Neural progenitor cell (in vitro differentiated cells): ENCODE data around the gene STMND1. TPM values are rescaled to one million over a fixed set of nuclear protein-coding genes. Genes with fewer than 3 reads are reported as not detected.

Experiments
- DNase-seq: peaks from one replicate; pipeline ENCODE4 v3.0.0-alpha.2; 2016; ENCODE audit warnings: low spot score
- H2AFZ ChIP-seq: fragments of 200-600 bp; sonication (generic); replicated peaks from 2 replicates; pipeline ENCODE4 v1.6.1; 2016; ENCODE audit warnings: antibody characterized with exemption
- H3F3A ChIP-seq: fragments of 200-600 bp; sonication (generic); 2 replicates; pipeline ENCODE4 v1.6.1; 2016; ENCODE audit warnings: antibody characterized with exemption, low read depth
- H3K27ac ChIP-seq: fragments of 200-600 bp; sonication (generic); 2 replicates; pipeline ENCODE4 v1.5.1; 2016; ENCODE audit warnings: mild to moderate bottlenecking
- H3K27me3 ChIP-seq: fragments of 200-600 bp; sonication (generic); 2 replicates; pipeline ENCODE4 v1.6.1; 2016; ENCODE audit warnings: mild to moderate bottlenecking, moderate library complexity
- H3K36me3 ChIP-seq: fragments of 200-600 bp; sonication (generic); 2 replicates; pipeline ENCODE4 v1.5.1; 2016
- H3K4me1 ChIP-seq: fragments of 200-600 bp; sonication (generic); 2 replicates; pipeline ENCODE4 v1.6.1; 2016; ENCODE audit warnings: mixed run types
- H3K4me2 ChIP-seq: fragments of 200-600 bp; sonication (generic); 2 replicates; pipeline ENCODE4 v1.6.1; 2016
- H3K4me3 ChIP-seq: fragments of 200-600 bp; sonication (generic); 2 replicates; pipeline ENCODE4 v1.5.1; 2016
- H3K79me2 ChIP-seq: fragments of 200-600 bp; sonication (generic); 2 replicates; pipeline ENCODE4 v1.6.1; 2016; ENCODE audit warnings: low read depth
- H3K9ac ChIP-seq: fragments of 200-600 bp; sonication (generic); 2 replicates; pipeline ENCODE4 v1.6.1; 2016
- H3K9me3 ChIP-seq: fragments of 200-600 bp; sonication (generic); 2 replicates; pipeline ENCODE4 v1.5.1; 2016; ENCODE audit warnings: low read depth
- H4K20me1 ChIP-seq: fragments of 200-600 bp; sonication (generic); 2 replicates; pipeline ENCODE4 v1.6.1; 2016; ENCODE audit warnings: low read depth
- H3K27ac Mint-ChIP-seq: 3 replicates; pipeline ENCODE4 v1.8.0; 2021; ENCODE audit warnings: mixed read lengths
- H3K27me3 Mint-ChIP-seq: 2 replicates; pipeline ENCODE4 v1.8.0; 2022; ENCODE audit warnings: low read depth, mild to moderate bottlenecking, inconsistent platforms, moderate library complexity, mixed read lengths; ENCODE audit not compliant: insufficient read depth
- H3K36me3 Mint-ChIP-seq: 3 replicates; pipeline ENCODE4 v1.8.0; 2021; ENCODE audit warnings: mixed read lengths
- H3K4me1 Mint-ChIP-seq: 3 replicates; pipeline ENCODE4 v1.8.0; 2021; ENCODE audit warnings: mixed read lengths
- H3K4me3 Mint-ChIP-seq: 3 replicates; pipeline ENCODE4 v1.8.0; 2021; ENCODE audit warnings: mild to moderate bottlenecking, moderate library complexity, mixed read lengths
- H3K9me3 Mint-ChIP-seq: 3 replicates; pipeline ENCODE4 v1.8.0; 2020; ENCODE audit warnings: mixed read lengths
- CTCF ChIP-seq: fragments of 200-600 bp; sonication (generic); IDR thresholded peaks from 2 replicates; pipeline ENCODE4 v1.5.1; 2017; ENCODE audit warnings: antibody characterized with exemption, mild to moderate bottlenecking
- EZH2 ChIP-seq: fragments of 200-600 bp; sonication (generic); IDR thresholded peaks from 2 replicates; pipeline ENCODE4 v1.6.1; 2017; ENCODE audit warnings: antibody characterized with exemption, mild to moderate bottlenecking, moderate library complexity
- EZH2phosphoT487 ChIP-seq: fragments of 200-600 bp; sonication (generic); IDR thresholded peaks from 2 replicates; pipeline ENCODE4 v1.6.1; 2017; ENCODE audit warnings: antibody characterized with exemption
- total RNA-seq: library from RNA; depleted of rRNA; stranded (reverse); fragments of >200 nt; gene quantifications from 2 replicates; pipeline ENCODE4 v1.2.3, GENCODE V29; 2015; ENCODE audit warnings: low replicate concordance

Gene STMND1
- not detected in 2 replicates for total RNA-seq

- peaks cover 11% of the 10 kb centered on the region for H3K4me1 Mint-ChIP-seq
- peak within 1 kb of the TSS; percentile 88 for H3K4me3 Mint-ChIP-seq
- peak; percentile 63 for DNase-seq
- Histone ChIP-seq H3K36me3 (no peaks in the 10 kb centered on the region), H3K27me3 (peaks cover 57% of the 10 kb centered on the region), H3K27ac (no peak within 1 kb of the TSS), H3K4me1 (no peaks in the 10 kb centered on the region), H3K9me3 (no peaks in the 10 kb centered on the region), H3K4me2 (peak within 1 kb of the TSS; percentile 78), H3F3A (peaks cover 7% of the 10 kb centered on the region), H3K9ac (no peak within 1 kb of the TSS), H3K4me3 (peak within 1 kb of the TSS; percentile 61), H2AFZ (peak within 1 kb of the TSS; percentile 77), H3K79me2 (no peaks in the 10 kb centered on the region), H4K20me1 (no peaks in the 10 kb centered on the region)
- H3K27me3 Mint-ChIP-seq, result peaks cover 27% of the 10 kb centered on the region
- no peak within 1 kb of the TSS for H3K27ac Mint-ChIP-seq
- no peaks in the 10 kb centered on the region for H3K36me3 Mint-ChIP-seq
- no peaks in the 10 kb centered on the region for H3K9me3 Mint-ChIP-seq
- TF ChIP-seq CTCF, result peak; percentile 10
- peak; percentile 83 for TF ChIP-seq EZH2phosphoT487
- peak; percentile 63 for TF ChIP-seq EZH2
Measured at GRCh38 chr6:17101422-17102257, at the start of gene STMND1. Gene STMND1, plus strand, starts transcription at chr6:17102050. Its CDS starts 208 bp downstream, at chr6:17102258.

GRCh38 chr6:17054647-17055046, 47.2 kb upstream of the STMND1 start:
- no peaks in the 10 kb centered on the region for H3F3A ChIP-seq
- H3K36me3 Mint-ChIP-seq, result no peaks in the 10 kb centered on the region
- no peak overlapping the region for H3K27ac Mint-ChIP-seq
- no peaks in the 10 kb centered on the region for H3K4me1 Mint-ChIP-seq
- H3K4me3 Mint-ChIP-seq, result no peak overlapping the region
- no peaks in the 10 kb centered on the region for H3K79me2 ChIP-seq
- no peaks in the 10 kb centered on the region for H3K9me3 Mint-ChIP-seq
- no peak overlapping the region for H3K4me2 ChIP-seq
- no peaks in the 10 kb centered on the region for H3K9me3 ChIP-seq
- H3K27ac ChIP-seq, result no peak overlapping the region
- H4K20me1 ChIP-seq, result no peaks in the 10 kb centered on the region
- H3K27me3 Mint-ChIP-seq, result no peaks in the 10 kb centered on the region
- no peaks in the 10 kb centered on the region for H3K4me1 ChIP-seq
- no peak overlapping the region for H2AFZ ChIP-seq
- no peak overlapping the region for H3K4me3 ChIP-seq
- H3K9ac ChIP-seq, result no peak overlapping the region
- H3K36me3 ChIP-seq, result no peaks in the 10 kb centered on the region
- DNase-seq, result no peak
- no peak for TF ChIP-seq EZH2phosphoT487
- TF ChIP-seq EZH2, result no peak
- no peak for TF ChIP-seq CTCF
- H3K27me3 ChIP-seq, result no peaks in the 10 kb centered on the region

GRCh38 chr6:17057322-17057721, 44.5 kb upstream of the STMND1 start:
- H3F3A ChIP-seq, result no peaks in the 10 kb centered on the region
- no peaks in the 10 kb centered on the region for H3K79me2 ChIP-seq
- no peak overlapping the region for H3K4me2 ChIP-seq
- Mint-ChIP-seq H3K4me1 (no peaks in the 10 kb centered on the region), H3K27me3 (no peaks in the 10 kb centered on the region), H3K4me3 (no peak overlapping the region), H3K9me3 (no peaks in the 10 kb centered on the region), H3K27ac (peak overlapping the region; percentile 21), H3K36me3 (no peaks in the 10 kb centered on the region)
- no peaks in the 10 kb centered on the region for H3K36me3 ChIP-seq
- no peaks in the 10 kb centered on the region for H3K4me1 ChIP-seq
- TF ChIP-seq EZH2phosphoT487, result no peak
- no peak for DNase-seq
- H3K4me3 ChIP-seq, result no peak overlapping the region
- H2AFZ ChIP-seq, result no peak overlapping the region
- no peak overlapping the region for H3K9ac ChIP-seq
- no peaks in the 10 kb centered on the region for H3K27me3 ChIP-seq
- no peak overlapping the region for H3K27ac ChIP-seq
- H3K9me3 ChIP-seq, result no peaks in the 10 kb centered on the region
- no peaks in the 10 kb centered on the region for H4K20me1 ChIP-seq

GRCh38 chr6:17058550-17058949, 43.3 kb upstream of the STMND1 start:
- Mint-ChIP-seq H3K4me3 (no peak overlapping the region), H3K36me3 (no peaks in the 10 kb centered on the region), H3K9me3 (no peaks in the 10 kb centered on the region), H3K4me1 (no peaks in the 10 kb centered on the region), H3K27me3 (no peaks in the 10 kb centered on the region), H3K27ac (no peak overlapping the region)
- Histone ChIP-seq H3F3A (no peaks in the 10 kb centered on the region), H2AFZ (no peak overlapping the region), H3K9ac (no peak overlapping the region), H3K79me2 (no peaks in the 10 kb centered on the region), H3K4me3 (no peak overlapping the region), H3K36me3 (no peaks in the 10 kb centered on the region), H3K4me1 (no peaks in the 10 kb centered on the region), H3K9me3 (no peaks in the 10 kb centered on the region), H3K27me3 (peaks cover 6% of the 10 kb centered on the region), H3K4me2 (no peak overlapping the region), H3K27ac (no peak overlapping the region), H4K20me1 (no peaks in the 10 kb centered on the region)
- no peak for TF ChIP-seq EZH2phosphoT487
- DNase-seq, result no peak
